ENCODE data around the gene TTC28. TPM values are rescaled to one million over a fixed set of nuclear protein-coding genes. Genes with fewer than 3 reads are reported as not detected.

TTC28 gene
- total RNA-seq, 1 experiment from 2014 or later = 0.12 TPM

DNA sequence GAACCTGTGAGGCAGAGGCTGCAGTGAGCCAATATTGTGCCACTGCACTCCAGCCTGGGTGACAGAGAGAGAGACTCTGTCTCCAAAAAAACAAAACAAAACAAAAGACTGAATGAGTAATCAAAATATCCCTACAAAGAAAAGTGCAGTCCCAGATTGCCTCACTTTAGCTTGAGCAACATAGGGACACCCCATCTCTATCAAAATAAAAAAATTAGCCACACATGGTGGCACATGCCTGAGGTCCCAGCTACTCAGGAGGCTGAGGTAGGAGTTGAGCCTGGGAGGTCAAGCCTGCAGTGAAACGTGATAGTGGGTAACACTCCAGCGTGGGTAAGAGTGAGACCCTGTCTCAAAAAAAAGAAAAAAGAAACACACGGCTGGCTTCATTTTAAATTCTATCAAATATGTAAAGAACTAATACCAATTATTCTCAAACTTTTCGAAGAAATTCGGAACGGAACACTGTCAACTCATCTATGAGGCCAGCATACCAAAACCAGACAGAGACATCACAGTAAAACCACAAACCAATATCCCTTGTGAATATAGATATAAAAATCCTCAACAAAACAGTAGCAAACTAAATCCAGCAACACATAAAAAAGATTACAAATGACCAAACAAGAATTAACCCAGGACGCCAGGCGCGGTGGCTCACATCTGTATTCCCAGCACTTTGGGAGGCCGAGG, 49.1 kb upstream of the TTC28 start (continued):
- TF ChIP-seq, protein P1, sequence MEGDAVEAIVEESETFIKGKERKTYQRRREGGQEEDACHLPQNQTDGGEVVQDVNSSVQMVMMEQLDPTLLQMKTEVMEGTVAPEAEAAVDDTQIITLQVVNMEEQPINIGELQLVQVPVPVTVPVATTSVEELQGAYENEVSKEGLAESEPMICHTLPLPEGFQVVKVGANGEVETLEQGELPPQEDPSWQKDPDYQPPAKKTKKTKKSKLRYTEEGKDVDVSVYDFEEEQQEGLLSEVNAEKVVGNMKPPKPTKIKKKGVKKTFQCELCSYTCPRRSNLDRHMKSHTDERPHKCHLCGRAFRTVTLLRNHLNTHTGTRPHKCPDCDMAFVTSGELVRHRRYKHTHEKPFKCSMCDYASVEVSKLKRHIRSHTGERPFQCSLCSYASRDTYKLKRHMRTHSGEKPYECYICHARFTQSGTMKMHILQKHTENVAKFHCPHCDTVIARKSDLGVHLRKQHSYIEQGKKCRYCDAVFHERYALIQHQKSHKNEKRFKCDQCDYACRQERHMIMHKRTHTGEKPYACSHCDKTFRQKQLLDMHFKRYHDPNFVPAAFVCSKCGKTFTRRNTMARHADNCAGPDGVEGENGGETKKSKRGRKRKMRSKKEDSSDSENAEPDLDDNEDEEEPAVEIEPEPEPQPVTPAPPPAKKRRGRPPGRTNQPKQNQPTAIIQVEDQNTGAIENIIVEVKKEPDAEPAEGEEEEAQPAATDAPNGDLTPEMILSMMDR (IDR thresholded peaks at IDR 0.05 in 2 of 3, conservative IDR thresholded peaks at IDR 0.05 in 1 of 3; ENCODE audit: borderline replicate concordance in 1 of 3, insufficient read depth in 1 of 3, low read depth in 2 of 3, low read length in 2 of 3) = no peak
- TF ChIP-seq, protein P2, sequence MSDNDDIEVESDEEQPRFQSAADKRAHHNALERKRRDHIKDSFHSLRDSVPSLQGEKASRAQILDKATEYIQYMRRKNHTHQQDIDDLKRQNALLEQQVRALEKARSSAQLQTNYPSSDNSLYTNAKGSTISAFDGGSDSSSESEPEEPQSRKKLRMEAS (IDR thresholded peaks at IDR 0.05) = no peak
- no peak for TF ChIP-seq SRF (IDR thresholded peaks at IDR 0.05; ENCODE audit: low read depth)

DNA sequence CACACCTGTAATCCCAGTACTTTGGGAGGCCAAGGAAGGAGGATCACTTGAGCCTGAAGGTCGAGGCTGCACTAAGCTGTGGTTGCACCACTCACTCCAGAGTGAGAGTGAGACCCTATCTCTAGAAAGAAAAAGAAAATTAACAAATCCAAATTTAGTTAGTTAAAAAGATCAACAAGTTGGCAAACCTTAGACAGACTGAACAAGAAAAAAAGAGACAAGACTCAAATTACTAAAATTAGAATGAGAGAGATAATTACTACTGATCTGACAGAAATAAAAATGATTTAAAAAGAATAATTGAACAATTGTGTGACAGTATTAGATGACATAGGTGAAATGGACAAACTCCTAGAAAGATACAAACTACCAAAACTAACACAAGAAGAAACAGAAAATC, 48.4 kb upstream of the TTC28 start:
- Histone ChIP-seq H3K4me1 (ENCODE audit: control insufficient read depth in 1 of 2, insufficient read depth in 2 of 2, low read length in 2 of 2) (no peaks in the 10 kb centered on the region), H3K27me3 (ENCODE audit: insufficient read depth, low read length) (no peaks in the 10 kb centered on the region), H4K20me1 (ENCODE audit: insufficient read depth) (no peaks in the 10 kb centered on the region), H3K79me2 (ENCODE audit: insufficient read depth, low read length) (peaks cover 24% of the 10 kb centered on the region), H3K4me3 (replicated peaks in 1 of 2; ENCODE audit: low read depth in 1 of 2, low read length in 2 of 2) (no peak overlapping the region), H3K9me2 (ENCODE audit: insufficient read depth) (no peaks in the 10 kb centered on the region), H3K36me3 (ENCODE audit: control insufficient read depth in 1 of 2, insufficient read depth in 2 of 2, low read length in 2 of 2) (peaks cover 12 to 20% of the 10 kb centered on the region in 2 experiments; a peak in 3 of 4 replicates), H3K9ac (ENCODE audit: low read length) (no peak overlapping the region), H3K27ac (ENCODE audit: low read depth, low read length) (no peak overlapping the region), H3K4me2 (ENCODE audit: low read length) (no peak overlapping the region), H3K9me3 (ENCODE audit: control insufficient read depth in 1 of 2, insufficient read depth in 1 of 2, low read depth in 1 of 2, low read length in 2 of 2) (no peaks in the 10 kb centered on the region), H2AFZ (ENCODE audit: low read depth, low read length, poor library complexity, severe bottlenecking) (no peak overlapping the region)
- intact Hi-C loops (cut with micrococcal nuclease) = no loop called here
- no TSS peak for BruUV-seq (replicated peaks)
- ATAC-seq = no peak
- RAD21 ChIA-PET (ENCODE audit: low non-redundant PET in 1 of 2, low total read pairs in 2 of 2, uncharacterized antibody in 2 of 2, unreplicated experiment in 2 of 2) = no interaction called here
- POLR2A ChIA-PET = no interaction called here
- DNase-seq (ENCODE audit: low read depth, low spot score) = no peak
- TF ChIP-seq, protein P3, sequence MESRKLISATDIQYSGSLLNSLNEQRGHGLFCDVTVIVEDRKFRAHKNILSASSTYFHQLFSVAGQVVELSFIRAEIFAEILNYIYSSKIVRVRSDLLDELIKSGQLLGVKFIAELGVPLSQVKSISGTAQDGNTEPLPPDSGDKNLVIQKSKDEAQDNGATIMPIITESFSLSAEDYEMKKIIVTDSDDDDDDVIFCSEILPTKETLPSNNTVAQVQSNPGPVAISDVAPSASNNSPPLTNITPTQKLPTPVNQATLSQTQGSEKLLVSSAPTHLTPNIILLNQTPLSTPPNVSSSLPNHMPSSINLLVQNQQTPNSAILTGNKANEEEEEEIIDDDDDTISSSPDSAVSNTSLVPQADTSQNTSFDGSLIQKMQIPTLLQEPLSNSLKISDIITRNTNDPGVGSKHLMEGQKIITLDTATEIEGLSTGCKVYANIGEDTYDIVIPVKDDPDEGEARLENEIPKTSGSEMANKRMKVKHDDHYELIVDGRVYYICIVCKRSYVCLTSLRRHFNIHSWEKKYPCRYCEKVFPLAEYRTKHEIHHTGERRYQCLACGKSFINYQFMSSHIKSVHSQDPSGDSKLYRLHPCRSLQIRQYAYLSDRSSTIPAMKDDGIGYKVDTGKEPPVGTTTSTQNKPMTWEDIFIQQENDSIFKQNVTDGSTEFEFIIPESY (IDR thresholded peaks at IDR 0.05; ENCODE audit: extremely low read depth, insufficient replicate concordance, low read length) = no peak
- TF ChIP-seq, protein P4, sequence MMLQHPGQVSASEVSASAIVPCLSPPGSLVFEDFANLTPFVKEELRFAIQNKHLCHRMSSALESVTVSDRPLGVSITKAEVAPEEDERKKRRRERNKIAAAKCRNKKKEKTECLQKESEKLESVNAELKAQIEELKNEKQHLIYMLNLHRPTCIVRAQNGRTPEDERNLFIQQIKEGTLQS (IDR thresholded peaks at IDR 0.05) = no peak
- TF ChIP-seq SRF (IDR thresholded peaks at IDR 0.05; ENCODE audit: low read depth) (no peak), ZNF274 (IDR thresholded peaks at IDR 0.05; ENCODE audit: low read depth, low read length) (no peak), POLR2AphosphoS5 (IDR thresholded peaks at IDR 0.05; ENCODE audit: low read depth, low read length) (no peak), EGR1 (IDR thresholded peaks at IDR 0.05; ENCODE audit: low read depth) (no peak), POLR2A (IDR thresholded peaks at IDR 0.05; ENCODE audit: borderline replicate concordance, extremely low read depth, insufficient read depth, insufficient read length) (no peak)
- TF ChIP-seq, protein P5, sequence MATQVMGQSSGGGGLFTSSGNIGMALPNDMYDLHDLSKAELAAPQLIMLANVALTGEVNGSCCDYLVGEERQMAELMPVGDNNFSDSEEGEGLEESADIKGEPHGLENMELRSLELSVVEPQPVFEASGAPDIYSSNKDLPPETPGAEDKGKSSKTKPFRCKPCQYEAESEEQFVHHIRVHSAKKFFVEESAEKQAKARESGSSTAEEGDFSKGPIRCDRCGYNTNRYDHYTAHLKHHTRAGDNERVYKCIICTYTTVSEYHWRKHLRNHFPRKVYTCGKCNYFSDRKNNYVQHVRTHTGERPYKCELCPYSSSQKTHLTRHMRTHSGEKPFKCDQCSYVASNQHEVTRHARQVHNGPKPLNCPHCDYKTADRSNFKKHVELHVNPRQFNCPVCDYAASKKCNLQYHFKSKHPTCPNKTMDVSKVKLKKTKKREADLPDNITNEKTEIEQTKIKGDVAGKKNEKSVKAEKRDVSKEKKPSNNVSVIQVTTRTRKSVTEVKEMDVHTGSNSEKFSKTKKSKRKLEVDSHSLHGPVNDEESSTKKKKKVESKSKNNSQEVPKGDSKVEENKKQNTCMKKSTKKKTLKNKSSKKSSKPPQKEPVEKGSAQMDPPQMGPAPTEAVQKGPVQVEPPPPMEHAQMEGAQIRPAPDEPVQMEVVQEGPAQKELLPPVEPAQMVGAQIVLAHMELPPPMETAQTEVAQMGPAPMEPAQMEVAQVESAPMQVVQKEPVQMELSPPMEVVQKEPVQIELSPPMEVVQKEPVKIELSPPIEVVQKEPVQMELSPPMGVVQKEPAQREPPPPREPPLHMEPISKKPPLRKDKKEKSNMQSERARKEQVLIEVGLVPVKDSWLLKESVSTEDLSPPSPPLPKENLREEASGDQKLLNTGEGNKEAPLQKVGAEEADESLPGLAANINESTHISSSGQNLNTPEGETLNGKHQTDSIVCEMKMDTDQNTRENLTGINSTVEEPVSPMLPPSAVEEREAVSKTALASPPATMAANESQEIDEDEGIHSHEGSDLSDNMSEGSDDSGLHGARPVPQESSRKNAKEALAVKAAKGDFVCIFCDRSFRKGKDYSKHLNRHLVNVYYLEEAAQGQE (IDR thresholded peaks at IDR 0.05; ENCODE audit: low read depth) = no peak
- TF ChIP-seq, protein P2 (IDR thresholded peaks at IDR 0.05) = no peak
- CTCF ChIA-PET = no interaction called here
